PC-3 (cell line): Measurements from ENCODE around the gene ZNF524.

Source experiments
- EZH2 ChIP-seq: fragments of 300-600 bp; sonication (generic); IDR thresholded peaks from one replicate; pipeline ENCODE4 v1.6.1; 2017; ENCODE audit warnings: antibody characterized with exemption, mild to moderate bottlenecking, low read length; ENCODE audit not compliant: unreplicated experiment
- EZH2phosphoT487 ChIP-seq: fragments of 300-600 bp; sonication (generic); IDR thresholded peaks from 2 replicates; pipeline ENCODE4 v1.6.1; 2018; ENCODE audit warnings: mild to moderate bottlenecking, antibody characterized with exemption, low read length, borderline replicate concordance
- TF ChIP-seq, protein P1 (sequence below): fragments of 300-600 bp; sonication (generic); conservative IDR thresholded peaks from 2 replicates; pipeline ENCODE4 v1.5.1; 2017; ENCODE audit warnings: antibody characterized with exemption, low read depth, mild to moderate bottlenecking, low read length

DNA sequence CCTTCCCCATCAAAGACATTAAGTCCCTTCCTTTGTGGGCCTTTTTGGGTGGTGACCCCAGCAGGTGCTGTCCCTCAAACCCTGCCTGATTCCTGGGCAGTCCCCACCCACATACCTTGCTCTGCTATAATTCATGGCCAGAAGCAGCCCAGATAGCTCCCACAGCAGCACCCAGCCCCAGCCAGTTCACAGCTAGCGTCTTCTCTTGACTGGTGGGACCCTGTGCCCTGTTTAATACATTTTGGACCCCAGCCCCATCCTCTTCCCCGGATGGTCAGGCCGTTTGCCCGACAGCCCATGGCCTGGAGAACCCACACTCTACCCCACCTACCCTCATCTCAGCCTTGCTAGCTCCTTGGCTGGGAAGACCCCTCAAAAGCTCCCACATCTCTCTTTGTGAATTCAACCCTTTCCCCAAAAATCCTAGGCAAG lies 50.1 kb downstream of the ZNF524 start:
- TF ChIP-seq EZH2phosphoT487 = no peak
- TF ChIP-seq, protein P1, sequence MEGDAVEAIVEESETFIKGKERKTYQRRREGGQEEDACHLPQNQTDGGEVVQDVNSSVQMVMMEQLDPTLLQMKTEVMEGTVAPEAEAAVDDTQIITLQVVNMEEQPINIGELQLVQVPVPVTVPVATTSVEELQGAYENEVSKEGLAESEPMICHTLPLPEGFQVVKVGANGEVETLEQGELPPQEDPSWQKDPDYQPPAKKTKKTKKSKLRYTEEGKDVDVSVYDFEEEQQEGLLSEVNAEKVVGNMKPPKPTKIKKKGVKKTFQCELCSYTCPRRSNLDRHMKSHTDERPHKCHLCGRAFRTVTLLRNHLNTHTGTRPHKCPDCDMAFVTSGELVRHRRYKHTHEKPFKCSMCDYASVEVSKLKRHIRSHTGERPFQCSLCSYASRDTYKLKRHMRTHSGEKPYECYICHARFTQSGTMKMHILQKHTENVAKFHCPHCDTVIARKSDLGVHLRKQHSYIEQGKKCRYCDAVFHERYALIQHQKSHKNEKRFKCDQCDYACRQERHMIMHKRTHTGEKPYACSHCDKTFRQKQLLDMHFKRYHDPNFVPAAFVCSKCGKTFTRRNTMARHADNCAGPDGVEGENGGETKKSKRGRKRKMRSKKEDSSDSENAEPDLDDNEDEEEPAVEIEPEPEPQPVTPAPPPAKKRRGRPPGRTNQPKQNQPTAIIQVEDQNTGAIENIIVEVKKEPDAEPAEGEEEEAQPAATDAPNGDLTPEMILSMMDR = no peak
- TF ChIP-seq EZH2 = no peak
